Right kidney (tissue), 1 donor: ENCODE measurements around the gene SCTR.

Experiments used
- DNase-seq: peaks from one replicate; pipeline ENCODE4 v3.0.0-alpha.2; 2016

Gene SCTR

DNA sequence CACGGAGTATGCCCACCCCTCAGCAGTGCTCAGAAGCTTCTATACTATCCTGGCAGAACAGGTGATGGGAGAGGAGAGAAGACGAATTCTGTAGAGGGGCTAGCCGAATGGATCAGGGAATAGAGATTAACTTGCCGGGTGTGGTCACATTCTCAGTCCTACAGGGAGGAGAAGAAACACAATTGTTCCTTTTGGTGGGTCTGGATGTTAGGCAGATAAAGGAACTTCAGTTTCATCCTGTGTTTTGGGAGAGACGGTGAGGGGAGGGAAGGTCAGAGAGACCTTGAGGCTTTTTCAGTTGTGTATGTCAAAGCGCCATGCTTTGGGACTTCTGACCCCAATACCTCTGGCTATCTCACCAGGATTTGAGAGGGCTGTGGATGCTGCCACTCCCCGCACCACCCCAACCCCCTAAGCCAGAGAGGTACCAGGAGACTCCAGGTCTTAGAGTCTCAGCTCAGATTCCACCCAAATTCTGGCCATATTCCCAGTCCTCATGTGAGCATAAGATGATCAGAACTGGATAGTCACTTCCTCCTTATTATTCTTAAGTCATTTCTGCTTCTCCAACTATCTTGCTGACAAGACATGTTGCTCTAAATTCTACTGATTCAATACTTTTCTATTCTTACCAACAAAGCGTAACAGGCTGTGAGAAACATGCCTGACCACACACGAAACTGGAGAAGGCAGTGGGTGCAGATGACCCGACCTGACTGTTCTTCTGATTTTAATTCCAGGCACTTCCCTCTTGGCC lies 94.9 kb downstream of the SCTR start:
- DNase-seq: no peak

DNA sequence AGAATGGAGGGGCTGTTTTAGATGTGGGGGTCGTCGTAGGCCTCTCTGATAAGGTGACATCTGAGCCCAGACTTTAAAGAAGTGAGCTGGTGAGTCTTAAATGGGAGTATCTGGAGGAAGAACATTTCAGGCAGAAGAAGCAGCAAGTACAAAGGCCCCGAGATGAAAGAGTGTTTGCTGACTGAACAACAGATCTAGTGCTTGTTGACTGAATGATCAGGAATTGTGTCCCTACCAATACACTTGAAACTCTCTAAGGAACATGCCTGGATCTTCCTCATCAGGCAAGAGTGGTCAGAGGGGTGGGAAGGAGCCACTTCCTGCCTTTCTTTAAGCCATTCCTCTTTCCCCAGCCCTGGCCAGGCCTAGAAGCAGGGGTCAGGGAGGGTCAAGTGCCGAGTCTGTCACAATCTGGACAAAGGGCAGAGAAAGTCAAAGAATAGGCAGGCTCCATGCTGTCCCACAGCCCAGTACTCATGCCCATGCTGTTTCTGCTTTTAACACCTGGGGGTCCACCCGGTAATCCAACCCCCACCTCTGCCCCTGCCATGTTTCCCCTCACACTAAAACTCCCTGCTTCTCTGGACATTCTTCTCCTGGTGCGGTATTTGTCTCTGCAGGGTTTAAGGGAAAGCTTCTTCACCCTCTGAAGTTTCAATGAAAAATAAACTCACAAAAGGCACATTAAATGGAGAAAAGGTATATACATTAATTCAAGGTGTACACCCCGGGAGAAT lies 95.6 kb downstream of the SCTR start:
- DNase-seq: no peak

DNA sequence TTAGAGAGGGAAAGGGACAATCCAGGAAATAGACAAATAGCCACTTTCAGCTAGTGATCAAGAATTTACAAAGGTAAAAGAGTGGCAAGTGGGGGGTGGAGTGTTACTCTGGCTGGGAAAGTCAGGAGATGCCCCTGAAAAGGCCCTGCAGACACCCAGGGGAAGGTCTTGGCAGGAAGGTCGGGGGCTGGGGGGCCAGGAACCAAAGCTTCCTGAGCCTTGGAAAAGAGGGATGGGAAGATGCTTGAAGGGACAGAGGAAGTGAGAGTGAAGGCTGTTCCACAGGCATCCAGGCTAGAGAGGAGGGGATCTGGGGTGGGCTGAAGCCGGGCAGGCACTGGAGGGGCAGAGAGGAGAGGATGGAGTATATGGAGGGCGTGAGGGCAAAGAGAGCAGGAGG lies 96.5 kb downstream of the SCTR start:
- DNase-seq: no peak

DNA sequence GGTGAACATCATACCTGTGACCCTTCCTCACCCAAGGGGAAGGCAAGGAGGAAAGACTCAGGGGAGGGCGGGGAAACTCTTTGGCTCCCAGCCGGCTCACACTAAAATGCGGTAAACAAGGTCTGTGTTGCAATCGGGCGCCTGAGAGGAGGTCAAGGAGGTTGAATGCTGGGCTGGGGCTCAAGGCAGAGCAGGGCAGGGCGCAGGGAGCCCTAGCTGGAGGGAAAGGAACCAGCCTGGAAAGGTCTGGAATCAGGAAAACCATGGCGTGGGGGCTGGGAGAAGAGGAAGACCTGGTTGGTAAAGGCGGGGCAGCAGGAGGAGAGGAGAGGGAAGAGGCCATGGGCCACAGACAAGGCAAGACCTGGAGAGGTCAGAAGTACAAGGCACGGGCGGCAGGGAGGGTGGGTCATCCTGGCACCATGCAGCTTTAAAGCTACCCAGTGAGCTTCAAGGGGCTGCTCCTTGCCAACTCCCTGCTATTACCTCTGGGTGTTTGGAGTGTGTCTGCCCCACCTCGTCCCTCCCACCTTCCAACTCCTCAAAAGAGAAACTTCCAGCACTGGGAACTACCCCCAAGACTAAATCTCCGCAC lies 97.4 kb downstream of the SCTR start:
- DNase-seq: no peak

DNA sequence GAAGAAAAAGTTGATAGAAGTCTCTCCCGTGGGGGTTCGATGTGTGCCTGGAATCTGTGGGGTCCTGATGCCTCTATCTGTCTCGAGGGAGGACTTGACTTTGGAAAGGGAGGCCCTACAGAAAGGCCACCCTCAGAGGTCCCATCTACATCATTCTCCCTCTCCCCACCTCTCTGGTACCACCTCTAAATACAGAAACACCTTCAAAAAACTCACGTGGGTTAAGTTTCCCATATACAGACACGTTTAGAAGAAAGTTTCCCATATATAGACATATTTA lies 97.9 kb downstream of the SCTR start:
- DNase-seq: no peak

DNA sequence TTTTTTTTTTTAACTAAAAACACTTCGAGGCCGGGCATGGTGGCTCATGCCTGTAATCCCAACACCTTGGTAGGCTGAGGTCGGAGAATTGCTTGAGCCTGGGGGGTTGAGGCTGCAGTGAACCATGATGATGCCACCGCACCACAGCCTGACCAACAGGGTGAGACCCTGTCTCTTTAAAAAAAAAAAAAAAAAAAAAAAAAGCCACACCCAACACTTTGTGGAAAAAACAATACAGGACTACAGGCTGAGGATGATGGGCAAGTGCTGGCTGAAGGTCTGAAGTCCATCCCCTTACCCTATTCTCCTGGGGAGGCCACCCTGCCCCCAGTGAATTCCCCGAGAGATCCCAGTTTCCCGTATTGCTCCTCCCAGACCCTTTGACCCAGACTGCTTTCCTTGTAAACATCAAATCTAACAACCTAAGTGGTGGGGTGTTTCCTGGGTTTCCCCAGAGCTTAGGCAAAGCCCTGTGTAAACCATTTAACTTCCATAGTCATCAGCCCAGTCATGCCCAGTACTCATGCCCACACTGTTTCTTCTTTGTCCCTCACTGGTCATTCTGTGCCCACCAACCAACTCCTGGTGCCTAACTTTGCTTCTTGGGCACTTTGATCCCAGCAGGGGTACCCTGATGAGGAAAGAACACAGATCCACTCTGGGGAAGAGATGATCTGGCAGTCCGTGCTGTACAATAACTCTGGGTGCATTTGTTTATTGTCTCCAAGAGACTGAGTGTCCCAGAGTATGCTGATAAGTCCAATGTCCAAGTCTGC lies 98.5 kb downstream of the SCTR start:
- no peak for DNase-seq

DNA sequence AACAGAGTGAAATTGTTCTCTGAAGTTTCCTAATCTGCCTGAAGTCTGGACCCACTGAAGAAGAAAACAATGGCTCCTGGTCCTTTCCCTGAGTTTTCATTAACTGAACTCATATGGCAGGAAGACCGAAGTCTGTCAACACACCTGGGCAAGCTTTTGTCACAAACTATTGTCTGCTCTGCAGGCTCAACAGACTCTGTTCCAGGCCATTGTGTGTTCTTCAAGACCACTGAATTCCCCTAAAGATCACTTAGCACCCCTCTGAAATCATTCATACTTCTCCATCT lies 99.2 kb downstream of the SCTR start:
- no peak for DNase-seq

DNA sequence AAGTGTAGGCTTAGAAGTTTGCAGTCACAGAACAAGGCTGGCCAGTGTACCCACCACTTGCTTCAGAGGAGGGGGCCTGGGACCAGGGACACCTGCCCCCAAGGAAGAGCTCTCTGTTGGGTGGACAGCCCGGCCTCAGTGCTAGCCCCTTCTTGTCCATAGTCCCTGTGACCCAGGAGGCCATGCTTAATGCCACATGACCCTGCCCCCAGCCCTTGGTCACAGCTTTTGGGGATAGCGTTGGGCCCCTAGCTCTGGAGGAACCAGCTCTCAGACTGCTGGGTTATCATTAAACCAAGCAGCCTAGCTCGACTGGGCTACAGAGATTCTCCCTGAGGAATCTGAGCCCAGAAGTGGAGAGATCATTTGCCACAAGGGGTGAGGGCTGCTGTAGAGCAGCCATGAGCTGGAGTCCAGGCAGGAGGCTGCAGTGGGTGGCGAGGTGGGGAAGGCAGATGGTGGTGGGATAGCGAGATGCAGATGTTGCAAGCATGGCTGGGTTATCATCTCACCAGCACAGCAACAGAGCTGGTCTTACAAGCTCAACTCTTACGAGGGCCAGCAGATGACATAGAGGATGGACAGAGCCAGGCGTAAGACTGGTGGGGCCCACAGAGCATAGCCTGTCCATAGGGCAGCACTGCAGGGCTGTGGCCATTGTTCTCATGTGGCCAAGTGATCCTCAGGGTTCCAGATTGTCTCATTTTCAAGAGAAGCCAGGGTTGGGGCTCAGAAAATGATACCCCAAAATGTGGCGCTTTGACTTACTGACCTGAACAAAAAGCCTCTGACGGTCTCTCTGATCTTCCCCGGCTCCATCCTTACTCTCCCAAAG lies 99.8 kb downstream of the SCTR start:
- DNase-seq: no peak

DNA sequence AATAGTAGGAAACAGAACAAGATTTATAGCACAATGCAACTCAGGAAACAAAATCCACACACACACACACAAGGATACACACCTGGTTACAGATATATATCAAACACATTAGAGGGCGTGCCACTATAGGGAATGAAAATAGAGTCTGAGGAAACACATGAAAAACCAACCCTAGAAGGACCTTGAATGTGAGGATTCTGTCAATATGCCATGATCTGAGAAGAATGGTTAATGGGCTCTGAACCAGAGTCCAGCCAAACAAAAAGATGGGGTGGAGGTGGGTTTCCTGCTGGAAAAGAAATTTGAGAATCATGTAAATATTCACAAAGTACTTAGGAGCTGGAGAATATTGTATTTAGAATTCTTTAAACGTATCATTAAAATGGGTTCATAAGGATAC lies 100.5 kb downstream of the SCTR start:
- DNase-seq: no peak

DNA sequence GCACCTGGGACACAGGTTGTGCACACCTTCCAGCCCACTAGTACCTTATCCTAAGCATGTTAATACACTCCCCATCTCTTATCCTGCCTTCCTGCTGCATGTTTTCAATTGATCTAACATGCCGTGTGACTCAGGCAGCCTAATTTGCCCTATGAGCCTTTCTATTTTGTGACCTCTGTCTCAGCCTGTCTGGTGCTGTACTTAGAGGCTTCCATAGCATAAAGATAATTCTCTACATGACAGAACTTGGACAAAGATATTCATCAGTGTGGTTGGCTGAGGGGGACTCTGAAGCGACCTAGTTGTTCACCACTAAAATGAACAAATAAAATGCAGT lies 101.2 kb downstream of the SCTR start:
- no peak for DNase-seq

DNA sequence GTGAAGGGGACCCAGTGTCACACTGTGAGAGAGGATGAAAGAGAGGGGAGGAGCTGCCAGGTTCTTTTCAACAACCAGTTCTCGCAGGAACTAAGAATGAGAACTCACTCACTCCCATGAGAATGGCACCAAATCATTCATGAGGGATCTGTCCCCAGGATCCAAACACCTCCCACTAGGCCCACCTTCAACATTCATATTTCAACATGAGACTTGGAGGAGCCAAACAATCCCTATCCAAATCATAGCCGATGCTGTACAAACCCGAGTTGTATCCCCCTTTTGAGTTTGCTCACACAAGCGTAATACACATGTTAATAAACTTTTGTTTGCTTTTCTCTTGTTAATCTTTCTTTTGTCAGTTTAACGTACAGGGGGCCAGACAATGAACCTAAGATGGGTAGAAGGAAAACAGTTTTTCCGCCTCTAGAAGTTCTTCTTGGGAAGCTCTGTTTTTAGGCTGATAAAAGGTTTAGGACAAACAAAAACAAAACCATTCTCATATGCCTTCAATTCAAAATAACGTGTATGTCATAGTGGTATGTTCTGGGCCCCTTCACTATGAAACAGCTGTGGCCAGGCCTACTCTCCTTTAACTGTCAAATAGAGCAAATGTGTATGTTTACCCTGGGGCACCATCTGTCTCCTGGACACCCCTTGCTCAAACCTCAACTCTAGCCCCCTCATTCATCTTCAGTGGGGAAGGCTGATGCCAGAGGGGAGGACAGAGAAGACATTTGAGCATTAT lies 101.7 kb downstream of the SCTR start:
- no peak for DNase-seq

DNA sequence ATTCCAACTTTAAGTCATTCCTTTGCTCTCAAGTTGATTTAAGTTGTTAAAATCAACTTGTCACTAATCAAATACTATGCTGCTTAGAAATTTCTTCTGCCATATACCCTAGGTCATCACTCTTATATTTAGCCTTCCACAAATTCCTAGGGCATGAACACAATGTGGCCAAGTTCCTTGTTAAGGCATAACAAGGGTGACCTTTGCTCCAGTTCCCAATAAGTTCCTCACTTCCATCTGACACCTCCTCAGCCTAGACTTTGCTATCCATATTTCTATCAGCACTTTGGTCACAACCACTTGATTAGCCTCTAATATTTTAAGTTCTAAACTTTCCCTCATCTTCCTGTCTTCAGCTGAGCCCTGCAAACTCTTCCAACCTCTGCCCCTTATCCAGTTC lies 102.5 kb downstream of the SCTR start:
- DNase-seq: no peak

DNA sequence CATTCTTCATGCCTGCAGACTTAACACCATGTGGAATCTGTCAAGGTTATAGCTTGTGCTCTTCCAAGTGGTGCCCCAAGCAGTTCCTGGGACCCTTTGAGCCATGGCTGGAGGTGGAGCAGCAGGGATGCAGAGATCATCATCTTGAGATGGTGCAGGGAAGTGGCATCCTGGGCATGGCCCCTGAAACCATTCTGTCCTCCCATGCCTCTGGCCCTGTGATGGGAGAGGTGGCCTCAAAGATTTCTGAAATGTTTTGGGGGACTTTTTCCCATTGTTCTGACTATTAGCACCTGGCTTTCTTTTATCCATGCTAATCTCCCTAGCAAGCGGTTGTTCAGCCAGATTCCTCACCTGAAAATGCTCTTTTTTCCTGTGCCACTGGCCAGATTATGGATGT lies 103.0 kb downstream of the SCTR start:
- no peak for DNase-seq

DNA sequence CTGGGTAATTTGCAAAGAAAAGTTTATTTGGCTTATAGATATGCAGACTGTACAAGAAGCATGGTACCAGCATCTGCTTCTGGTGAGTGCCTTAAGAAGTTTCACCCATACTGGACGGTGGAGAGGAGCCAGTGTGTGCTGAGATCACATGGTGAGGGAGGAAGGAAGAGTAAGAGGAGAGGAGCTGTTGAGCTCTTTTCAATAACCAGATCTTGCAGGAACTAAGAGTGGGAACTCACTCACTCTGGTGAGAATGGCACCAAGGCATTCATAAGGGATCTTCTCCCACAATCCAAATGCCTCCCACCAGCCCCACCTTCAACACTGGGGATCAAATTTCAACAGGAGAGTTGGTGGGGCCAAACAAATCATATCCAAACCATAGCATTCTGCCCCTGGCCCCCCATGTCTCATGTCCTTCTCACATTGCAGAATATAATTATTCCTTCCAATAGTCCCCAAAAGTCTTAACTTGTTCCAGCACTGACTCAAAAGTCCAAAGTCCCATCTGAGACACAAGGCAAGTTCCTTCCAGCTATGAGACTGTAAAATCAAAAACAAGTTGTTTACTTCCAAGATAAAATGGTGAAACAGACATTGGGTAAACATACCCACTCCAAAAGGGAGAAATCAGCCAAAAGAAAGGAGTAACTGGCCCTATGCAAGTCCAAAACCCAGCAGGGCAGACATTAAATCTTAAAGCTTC lies 104.3 kb downstream of the SCTR start:
- DNase-seq: no peak

DNA sequence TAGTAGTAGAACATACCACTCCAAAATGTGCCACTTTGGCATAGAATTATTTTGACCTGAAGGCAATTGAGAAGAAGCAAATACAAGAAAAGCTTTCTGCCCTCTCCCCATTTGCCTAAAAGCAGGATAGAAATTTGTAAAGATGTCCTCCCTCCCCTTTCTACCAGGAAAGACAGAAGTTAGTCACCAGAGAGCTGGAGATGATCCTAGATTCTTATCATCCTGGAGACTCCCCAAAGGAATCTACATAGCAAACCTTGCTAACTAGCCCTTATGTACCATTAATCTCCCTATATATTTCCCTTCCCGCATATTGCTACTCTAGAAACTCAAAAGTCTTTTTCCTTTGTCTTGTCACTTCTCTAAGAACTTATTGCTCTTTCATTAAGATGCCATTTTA lies 105.2 kb downstream of the SCTR start:
- DNase-seq: no peak

DNA sequence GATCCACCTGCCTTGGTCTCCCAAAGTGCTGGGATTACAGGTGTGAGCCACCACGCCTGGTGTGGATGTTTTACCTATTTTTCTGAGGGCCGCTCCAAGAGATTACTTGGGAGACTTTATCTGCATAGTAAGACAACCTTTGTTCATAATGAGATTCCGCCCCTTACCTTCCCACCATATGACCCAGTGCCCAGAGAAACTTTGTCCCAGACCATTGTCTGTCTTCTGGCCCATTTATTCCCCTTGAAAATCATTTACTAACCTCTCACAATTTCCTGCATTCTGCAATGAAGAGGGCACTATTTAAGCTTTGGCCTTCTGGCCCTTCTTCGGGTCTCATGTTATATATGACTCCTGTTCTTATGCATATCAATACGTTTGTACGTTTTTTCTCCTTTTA lies 106.4 kb downstream of the SCTR start:
- DNase-seq: no peak

DNA sequence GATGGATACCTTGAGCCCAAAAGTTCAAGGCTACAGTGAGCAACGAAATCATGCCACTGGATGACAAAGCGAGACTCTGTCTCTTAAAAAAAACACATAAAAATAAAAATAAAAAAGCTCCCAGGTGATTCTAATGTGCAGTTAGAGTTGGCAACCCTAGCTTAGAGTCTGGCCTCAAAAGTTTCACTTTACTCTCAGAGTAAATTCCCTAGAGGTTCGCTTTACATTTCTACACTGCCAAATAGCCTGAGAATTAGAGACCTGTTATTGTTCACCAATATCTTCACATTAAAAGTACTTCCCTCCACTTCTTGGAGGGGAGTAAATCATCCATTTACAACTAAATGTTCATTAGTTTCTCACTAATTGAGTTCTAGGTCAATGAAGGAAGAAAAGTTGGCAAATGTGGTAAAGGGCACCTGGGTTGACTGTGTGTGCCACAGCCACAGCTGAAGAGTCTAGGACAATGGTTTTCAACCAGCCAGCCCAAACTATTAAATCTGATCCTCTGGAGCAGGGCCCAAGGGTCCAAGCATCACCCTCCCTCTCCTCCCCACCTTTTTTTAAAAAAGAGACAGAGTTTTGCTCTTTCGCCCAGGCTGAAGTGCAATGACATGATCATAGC lies 107.9 kb downstream of the SCTR start:
- DNase-seq: no peak

DNA sequence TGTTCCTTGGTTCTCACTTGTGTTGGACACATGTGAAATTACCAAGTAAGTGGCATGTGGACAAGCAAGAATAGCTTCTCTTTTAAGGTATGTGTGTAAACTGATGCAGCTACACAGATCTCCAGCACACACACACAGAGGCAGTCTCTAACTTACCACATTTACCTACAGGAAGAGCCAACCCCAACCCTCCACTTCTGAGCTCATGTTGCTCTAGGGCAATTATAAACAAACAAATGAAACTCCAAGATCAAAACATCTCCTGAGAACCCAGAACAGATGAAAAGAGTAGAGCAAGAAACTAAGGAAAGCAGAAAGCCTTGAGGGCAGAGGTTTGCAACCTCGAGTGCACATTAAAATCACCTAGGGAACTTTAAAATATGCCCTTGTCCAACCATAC lies 108.7 kb downstream of the SCTR start:
- DNase-seq: no peak

DNA sequence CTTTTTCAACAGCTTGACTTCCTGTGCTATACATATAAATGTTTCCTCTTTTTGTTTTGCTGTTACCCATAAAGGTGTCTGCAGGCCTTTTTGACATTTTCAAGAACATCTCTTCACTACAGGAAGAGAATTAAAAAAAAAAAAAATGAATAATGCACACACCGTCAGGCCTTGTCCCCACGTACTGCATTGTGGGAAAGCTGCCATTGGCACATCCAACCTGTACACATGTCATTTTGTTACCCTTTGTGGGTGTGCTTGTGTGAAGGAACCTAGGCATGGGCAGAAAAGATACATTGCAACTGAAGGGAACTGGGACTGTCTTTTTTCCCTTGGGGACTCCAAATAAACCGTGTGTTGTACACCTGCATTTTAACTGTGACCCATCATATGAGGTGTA lies 109.4 kb downstream of the SCTR start:
- DNase-seq: no peak

DNA sequence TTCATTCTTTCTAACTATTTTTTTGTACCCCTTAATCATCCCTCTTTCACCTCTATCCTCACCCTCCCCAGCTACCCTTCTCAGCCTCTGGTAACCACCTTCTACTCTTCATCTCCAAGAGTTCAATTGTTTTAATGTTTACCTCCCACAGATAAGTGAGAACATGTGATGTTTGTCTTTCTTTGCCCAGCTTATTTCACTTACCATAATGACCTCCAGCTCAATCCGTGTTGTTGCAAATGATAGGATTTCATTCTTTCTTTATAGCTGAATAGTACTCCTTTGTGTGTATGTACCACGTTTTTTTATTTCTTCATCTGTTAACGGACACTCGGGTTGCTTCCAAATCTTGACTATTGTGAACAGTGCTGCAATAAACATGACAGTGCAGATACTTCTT lies 114.8 kb downstream of the SCTR start:
- DNase-seq: no peak

DNA sequence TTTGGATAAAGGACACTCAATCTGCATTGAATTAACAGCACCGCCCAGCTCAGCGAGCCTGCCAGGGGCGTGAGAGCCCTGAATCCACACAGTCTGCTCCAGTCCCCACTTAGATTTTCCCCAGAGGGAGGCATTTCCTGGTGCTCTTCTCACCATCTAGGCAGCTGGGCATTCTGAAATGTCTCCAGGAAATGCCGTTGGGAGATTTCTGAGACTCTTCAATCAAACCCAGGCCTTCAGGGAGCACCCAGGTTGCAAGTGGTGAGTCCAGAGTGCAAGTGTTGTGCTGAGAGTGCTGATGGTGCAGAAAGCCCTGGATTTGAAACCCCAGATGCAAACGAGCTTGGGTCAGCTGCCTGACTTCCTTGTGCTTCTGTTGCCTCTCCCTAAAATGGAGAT lies 116.1 kb downstream of the SCTR start:
- DNase-seq: no peak
